ENCODE results near the gene TAF1C.

Gene TAF1C

DNA sequence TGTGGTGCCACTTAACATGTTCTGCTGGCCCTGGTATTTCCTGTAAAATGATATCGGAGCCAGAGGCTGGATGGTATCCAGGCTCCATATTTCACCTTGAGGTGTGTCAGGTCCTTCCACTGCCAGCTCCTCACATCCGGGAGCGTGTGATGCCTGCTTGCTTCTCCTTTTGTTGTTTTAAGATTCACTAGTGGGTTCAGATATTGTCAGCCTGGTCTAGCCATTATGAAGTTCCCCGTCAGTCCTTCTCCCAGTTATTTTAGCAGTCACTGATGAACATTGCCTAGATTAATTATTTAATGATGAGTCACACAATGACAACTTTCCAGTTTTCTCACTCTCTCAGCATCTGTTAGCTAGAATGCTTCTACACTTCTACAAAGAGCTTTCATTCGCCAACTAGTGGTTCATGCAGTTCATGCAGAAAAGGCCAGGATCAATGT lies 30.5 kb downstream of the TAF1C start:
- DNase-seq (ENCODE audit: low read depth): no peak

DNA sequence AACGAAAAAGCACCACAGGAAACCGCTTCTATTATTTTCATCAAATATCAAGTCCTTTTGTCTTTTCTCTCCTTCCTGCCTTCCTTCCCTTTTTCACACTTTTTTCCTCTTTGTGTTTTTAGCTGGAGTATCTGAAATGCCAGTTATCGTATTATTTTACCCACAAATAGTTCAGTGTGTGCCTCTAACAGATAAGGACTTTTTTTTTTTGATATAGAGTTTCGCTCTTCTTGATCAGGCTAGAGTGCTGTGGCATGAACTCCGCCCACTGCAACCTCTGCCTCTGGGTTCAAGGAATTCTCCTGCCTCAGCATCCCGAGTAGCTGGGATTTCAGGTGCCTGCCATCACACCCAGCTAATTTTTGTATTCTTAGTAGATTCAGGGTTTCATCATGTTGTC lies 31.1 kb downstream of the TAF1C start:
- no peak for DNase-seq (ENCODE audit: low read depth)

DNA sequence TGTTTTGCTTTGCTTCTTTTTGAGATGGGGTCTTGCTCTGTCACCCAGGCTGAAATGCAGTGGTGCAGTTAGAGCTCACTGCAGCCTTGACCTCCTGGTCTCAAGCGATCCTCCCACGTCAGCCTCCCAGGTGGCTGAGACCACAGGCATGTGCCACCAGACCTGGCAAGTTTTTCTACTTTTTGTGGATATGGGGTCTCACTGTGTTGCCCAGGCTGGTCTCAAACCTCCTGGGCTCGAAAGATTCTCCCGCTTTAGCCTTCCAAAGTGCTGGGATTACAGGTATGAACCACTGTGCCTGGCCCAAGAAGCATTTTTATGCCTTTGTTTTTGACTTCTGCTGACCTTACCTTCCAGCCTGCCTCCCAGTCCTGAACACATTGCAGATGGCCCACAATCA lies 31.6 kb downstream of the TAF1C start:
- DNase-seq (ENCODE audit: low read depth): no peak

DNA sequence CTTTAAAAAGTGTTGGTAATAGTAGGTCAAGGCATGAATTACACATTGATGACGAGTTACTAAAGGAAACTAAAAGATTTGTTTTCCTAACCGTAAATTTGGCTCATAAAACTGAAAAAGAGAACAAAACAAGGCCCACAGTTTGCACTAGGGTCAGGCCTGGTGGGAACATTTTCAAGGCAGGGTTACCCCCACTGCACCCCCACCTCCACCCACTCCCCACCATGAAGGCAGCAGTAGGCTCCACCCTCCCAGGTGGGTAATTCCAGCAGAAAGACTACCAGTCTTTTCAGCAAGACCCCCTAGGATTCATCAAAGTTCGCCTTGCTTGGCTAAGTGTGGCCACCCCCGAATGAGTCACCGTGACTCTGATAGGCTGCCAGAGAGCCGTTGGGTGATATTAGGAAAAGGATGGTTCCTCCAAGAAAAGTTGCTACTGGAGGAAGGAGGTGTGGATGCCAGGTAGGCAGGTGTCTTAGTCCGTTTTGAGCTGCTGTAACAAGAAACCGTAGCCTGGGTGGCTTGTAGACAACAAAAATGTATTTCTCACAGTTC lies 33.1 kb downstream of the TAF1C start:
- DNase-seq (ENCODE audit: low read depth): no peak

DNA sequence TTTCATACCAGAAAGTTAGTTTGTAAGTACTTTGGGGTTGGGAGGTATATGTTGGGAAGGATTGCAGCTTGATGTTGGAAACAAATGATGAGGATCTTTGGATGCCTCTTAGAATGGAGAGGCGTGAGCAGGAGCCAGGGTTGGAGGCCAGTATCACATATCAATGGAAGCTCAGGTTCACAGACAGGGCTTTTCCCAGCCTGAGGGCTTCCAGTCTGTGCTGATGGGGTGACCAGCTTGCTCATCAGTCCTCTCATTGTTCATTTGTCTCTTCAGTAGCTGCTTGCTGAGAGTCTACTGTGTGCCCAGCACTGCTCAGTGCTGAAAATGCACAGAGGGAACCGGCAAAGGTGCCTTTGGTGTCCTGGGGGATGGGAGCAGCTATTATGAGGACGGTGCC lies 35.9 kb downstream of the TAF1C start:
- DNase-seq (ENCODE audit: low read depth): no peak

DNA sequence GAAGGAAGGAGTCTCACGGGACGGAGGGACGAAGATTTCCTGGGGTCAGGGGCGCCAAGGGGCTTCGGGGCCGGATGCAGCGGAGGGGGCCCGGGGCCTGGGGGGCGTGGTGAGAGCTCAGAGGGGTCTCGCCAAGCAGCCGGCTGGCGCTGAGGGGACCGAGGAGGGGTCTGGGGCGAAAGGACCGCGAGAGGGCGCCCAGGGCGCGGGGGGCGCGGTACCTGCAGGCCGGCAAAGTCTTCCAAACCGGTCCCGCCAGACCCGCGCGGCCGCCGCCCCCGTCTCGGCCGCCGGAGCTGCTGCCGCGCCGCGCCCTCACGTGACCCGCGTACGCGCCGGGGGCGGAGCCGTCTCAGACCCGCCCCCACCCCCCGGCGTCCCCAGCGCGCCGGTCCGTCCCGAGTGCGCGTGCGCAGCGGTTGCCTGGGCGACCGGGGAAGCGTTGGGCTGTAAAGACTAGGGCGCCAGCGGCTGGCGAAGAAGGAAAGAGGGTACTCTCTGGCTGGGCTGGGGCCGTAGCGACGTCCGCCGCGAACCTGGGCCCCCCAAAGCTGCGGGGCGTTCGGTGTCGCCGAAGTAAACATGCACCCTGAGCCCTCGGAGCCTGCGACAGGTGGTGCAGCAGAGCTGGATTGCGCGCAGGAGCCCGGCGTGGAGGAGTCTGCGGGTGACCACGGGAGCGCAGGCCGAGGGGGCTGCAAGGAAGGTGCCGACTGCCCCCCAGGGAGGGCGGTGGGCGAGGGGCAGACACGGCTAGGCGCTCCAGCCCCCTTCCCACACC lies 41.8 kb downstream of the TAF1C start, which contains the start of the genes DNAAF1 and HSDL1:
DNAAF1 (plus strand) TSS at position 450 of the 781 bp plus-strand sequence; CDS start at position 583, 133 bp downstream.
HSDL1 (minus strand) TSS at position 319 of the 781 bp plus-strand sequence. CDS start 13,856 bp downstream, outside the sequence.
- peak; percentile 98 for DNase-seq (ENCODE audit: low read depth)

DNA sequence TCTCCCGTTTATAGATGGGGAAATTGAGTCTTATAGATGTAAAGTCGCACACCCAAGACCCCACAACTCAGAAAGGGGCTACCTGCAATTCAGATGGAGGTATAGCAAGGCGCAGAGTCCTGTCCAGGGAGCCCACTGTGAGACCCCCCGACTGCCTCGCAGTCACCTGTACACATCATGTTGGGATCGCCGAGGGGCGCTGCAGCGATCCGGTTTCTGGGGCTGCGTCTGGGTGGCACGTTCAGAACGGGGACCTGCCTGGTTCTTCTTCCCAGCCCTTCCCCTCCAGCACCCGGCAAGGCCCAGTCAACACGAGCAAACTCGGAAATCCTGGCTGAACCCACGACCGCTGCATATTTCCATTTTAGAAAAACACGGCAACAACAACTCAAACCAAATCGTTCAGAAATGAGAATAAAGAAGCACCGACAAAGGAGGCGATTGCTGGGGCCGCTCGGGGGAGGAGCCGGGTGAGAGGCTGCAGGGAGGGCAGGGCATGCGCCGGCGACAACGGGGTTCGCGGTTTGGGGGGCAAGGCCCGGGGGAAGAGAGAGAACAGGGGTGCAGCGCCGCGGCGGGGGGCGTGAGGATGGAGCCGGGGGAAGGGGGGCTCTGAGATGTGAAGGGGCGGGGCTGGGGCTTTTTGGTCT lies 42.5 kb downstream of the TAF1C start:
- peak; percentile 14 for DNase-seq (ENCODE audit: low read depth)

DNA sequence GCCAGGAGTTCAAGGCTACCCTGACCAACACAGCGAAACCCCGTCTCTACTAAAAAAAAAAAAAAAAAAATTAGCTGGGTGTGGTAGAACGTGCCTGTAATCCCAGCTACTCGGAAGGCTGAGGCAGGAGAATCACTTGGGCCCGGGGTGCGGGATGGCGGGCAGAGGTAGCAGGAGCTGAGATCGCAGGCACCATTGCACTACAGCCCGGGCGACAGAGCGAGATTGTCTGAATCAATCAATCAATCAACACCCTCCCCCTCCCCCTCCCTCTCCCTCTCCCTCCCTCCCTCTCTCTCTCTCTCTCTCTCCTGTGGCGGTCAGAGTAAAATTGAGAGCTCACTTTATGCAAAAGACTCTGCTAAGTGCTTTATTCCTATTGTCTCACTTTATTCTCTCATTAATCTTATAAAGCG lies 43.1 kb downstream of the TAF1C start:
- no peak for DNase-seq (ENCODE audit: low read depth)

DNA sequence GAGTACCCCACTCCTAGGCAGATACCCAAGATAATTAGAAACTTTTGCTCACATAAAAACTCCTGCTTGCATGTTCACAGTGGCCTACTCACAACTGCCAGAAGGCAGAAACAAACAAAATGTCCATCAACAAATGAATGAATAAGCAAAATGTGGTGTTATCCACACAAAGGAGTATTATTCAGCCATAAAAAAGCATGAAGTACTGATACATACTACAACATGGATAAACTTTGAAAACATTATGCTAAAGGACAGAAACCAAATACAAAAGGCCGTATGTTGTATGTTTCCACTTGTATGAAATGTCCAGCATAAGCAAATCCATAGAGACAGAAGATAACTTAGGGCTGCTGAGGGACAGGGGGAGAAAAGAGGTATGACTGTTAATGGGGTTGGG lies 43.8 kb downstream of the TAF1C start:
- no peak for DNase-seq (ENCODE audit: low read depth)

DNA sequence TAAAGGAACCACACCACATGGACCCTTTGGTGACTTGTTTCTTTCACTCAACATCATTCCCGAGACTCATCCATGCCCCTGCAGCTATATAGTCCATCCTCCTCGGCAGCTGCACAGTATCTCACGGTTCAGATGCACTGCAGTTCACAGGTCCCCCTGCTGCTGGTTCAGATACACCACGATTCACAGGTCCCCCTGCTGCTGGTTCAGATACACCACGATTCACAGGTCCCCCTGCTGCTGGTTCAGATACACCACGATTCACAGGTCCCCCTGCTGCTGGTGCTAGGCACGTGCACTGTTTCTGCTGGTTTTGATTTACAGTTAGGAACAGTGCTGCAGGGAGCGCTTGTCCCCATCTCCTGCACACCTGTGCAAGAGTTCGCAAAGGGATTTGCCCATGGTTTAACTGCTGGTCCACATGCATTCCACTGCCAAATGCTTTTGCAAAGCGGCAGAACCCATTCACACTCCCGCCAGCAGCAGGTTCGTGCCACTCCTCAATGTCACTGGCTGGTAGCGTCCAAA lies 45.6 kb downstream of the TAF1C start:
- no peak for DNase-seq (ENCODE audit: low read depth)

DNA sequence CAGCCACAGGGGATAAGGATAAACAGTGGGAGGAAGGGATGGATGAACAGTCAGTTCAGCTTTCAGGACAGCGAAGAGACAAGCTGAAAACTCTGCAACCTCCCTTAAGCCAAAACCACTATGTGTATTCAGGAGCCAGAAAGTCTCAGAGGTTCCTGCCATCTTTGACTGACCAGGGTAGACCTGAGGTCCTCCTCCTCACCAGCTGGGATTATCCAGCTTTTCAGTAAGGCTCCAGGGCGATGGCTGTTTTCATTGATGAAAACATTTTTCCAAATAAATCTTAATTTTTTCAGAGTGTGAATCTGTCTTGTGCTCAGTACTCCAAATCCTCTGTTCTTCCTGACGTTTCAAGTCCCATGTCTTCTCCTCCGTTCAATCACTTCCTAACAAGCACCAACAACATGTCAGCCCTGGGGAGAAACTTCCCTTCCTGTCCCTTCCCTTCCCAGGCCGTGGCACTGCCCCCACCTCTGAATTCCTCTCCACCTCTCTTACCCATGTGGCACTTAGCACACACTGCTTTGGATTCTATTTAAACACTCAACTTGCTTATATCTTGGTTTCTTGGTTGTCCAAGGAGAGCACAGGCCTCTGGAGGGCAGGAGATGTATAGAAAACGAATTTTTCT lies 47.1 kb downstream of the TAF1C start:
- DNase-seq (ENCODE audit: low read depth): no peak

DNA sequence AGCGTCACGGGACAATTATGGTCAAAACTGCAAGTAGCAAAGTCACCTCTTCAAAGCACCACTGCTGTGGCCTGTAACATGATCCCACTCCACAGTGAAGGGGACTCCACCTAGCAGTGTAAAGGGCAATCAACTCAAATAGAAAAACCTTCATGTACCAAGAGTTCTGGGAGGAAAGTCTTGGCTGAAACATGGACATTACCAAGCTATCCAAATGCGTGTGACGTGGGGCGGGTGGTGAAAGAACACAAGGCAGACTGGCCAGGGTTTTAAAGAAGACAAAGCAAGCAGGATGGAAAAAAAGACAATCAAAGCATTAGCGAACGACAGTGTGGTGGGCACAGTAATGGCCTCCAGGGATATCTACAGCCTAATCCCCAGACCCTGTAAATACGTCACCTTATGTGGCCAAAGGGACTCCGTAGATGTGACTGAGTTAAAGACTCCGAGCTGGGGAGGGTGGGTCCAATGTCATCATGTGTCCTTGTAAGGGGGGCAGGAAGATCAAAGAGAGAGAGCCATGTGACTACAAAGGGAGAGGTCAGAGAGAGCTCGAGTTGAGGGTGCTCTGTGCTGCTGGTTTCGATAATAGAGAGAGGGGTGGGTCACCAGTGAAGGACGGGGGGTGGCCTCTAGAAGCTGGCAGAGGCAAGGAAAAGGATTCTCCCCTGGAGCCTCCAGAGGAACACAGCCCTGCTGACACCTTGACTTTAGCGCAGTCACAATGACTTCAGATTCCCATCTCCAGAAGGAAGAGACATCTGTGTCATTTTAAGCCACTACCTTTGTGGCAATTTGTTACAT lies 47.8 kb downstream of the TAF1C start:
- no peak for DNase-seq (ENCODE audit: low read depth)

DNA sequence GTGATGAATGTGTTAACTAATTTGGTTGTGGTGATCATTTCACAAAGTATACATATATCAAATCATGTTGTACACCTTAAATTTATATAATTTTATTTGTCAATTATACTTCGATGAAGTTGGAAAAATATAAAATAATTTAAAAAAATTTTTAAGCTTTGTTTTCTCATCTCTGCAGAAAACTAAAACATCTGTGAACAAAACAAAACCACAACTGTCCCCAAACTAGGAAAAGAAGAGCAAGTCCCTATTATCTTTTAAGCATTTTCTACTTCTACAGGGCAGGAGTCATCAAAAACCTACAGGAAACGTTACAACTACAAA lies 48.4 kb downstream of the TAF1C start:
- no peak for DNase-seq (ENCODE audit: low read depth)

DNA sequence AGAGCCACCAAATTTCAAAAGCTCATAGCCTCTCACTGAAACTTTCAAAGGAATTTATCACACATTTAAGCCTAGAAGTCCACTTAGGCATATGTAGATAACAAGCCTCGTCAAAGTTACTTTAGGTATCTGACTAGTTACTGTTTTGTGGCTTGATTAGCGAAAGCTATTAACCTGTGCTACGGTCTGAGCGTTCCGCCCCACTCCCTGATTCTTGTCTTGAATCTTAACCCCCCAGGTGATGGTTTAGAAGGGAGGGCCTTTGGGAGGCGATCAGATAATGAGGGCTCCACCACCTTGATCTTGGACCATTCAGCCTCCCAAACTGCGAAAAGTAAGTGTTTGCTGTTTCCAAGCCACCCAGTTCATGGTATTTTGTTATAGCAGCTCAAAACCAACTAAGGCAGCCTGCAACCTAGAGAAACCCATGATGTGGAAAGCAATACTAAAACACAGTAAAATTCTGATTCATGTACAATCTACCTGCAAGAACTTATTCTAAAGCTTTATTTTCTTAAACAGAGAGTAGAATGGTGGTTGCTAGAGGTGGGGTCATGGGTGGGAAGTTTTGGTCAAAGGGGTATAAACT lies 49.0 kb downstream of the TAF1C start:
- no peak for DNase-seq (ENCODE audit: low read depth)

DNA sequence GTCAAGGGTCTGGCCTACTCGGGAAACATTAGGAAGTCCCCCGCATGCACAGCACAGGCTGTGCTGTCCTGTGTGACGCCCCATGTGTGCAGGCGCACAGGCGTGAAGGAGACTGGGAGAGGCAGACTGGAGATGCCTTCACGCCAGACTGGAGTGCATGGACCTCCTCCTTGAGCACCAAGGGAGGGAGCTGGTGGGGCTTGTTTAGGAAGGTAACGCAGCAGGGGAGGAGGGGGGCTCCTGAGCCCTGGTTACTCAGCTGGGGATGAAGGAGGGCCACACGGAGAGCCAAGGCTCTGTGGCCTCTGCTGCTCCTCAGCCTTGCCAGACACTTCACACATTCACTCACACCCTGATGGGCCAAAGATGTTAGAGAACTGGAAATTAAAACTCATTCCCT lies 49.6 kb downstream of the TAF1C start:
- no peak for DNase-seq (ENCODE audit: low read depth)

DNA sequence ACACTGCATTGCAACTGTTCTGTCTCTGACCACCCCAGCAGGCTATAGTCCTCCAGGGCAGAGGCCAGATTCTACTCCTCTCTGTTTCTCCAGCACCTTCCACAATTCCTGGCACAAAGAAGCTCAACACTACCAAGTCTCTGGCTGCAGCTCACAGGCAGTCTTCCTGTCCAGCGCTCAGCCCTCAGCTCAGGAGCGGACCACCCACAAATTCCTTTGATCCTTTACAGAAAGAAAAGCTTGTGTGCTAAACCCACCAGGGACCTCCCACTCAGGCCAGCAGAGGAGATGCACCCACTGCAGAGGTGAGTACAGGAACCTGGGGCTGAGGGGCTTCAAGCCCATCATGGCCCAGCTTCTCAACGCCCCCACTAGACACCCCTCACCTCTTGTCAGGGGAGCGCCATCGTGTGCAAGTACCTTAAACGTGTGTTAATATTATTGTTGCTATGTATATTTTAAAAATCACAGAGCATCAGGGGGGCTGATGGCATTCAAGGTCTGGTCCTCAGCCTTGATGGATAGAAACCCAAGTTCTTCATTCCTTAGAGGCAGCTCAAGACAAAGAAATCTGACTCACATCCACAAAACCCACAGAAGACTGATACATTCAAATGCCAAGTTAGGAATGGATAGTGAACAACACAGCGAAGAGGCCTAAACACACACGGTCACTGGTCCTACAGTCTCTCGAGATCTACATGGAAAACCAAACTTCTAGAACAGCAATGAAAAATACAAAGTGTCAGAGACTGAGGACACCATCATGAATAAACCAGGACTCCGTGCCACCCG lies 50.3 kb downstream of the TAF1C start:
- DNase-seq (ENCODE audit: low read depth): no peak

DNA sequence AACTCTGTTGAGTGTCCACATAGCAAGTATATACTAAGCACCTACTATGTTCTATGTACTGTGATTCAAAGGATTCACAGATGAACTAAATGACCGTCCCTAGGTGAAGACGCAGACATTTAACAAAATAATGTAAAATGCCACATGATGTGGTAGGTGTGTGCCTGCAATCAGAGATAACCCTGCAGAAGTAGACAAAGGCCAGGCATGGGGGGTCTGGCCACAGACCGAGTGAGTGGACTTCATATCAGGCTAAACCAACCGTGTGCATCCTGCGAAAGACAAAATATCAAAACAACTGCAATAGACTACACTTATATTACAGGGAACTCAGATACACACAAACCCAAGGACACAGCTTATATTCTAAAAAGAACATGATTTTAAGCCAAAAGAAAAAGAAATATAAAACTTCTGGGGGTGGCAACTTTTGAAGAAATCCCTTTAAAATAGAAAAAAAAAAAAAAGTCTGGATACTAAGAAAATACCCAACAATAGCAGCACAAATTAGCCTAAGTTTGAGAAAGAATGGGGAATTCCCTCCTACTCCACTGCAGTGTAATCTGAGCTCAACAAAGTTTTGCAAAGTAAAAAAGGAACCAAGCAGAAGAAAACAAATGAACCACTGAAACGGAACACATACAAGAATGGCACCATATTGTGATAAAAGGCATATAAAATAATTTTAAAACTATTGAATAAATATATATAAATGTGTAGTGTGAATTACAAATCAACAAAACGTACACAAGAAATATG lies 54.2 kb downstream of the TAF1C start:
- DNase-seq (ENCODE audit: low read depth): no peak

DNA sequence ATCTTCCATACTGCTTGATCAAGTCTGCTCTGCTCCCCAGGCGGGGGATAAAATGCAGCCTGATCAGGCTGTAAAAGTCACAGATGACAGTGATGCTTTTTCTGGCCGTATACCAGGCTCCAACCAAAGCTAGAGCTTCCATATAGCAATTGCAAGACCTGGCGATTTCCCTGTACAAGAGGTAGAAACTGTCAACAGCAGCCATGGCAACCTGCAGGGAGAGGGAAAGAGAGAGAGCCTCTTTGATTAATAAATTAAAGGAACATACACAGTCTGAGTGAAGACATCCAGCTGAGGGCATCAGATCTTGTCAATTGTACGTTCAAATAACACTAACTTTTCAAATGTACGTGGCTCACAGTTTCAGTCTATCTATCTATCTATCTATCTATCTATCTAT lies 55.7 kb downstream of the TAF1C start:
- no peak for DNase-seq (ENCODE audit: low read depth)
